Measurements from ENCODE around the gene KHSRP. TPM values are rescaled to one million over a fixed set of nuclear protein-coding genes. Genes with fewer than 3 reads are reported as not detected.

The KHSRP gene
- 100 to 1,000 TPM; 345 to 354 TPM for total RNA-seq

GRCh38 chr19:6424195-6424938 lies at the start of gene KHSRP:
Gene KHSRP (minus strand): TSS chr19:6424811. CDS start chr19:6424701, 110 bp downstream.
- Mint-ChIP-seq H3K4me3 (peak within 1 kb of the TSS; percentile 89), H3K27me3 (ENCODE audit: low read depth) (no peaks in the 10 kb centered on the region), H3K36me3 (ENCODE audit: low read depth) (peaks cover 33% of the 10 kb centered on the region), H3K4me1 (ENCODE audit: low read depth) (peaks cover 29% of the 10 kb centered on the region), H3K27ac (peak within 1 kb of the TSS; percentile 97), H3K9me3 (ENCODE audit: insufficient read depth) (no peaks in the 10 kb centered on the region)
- ATAC-seq (no peak), DNase-seq (peak; percentile 30)
- ChIA-PET POLR2A (interaction anchor here (0.6 to 1.8 kb wide), 6 partner anchors 31 to 377 kb away, joined by 3 to 11 read pairs (median 4); partner anchors contain the start of genes DENND1C and GTF2F1), CTCF (interaction anchor here (0.7 to 1.9 kb wide), 9 partner anchors 11 to 207 kb away, joined by 3 to 7 read pairs (median 4); partner anchors contain the start of genes ALKBH7, DENND1C and SLC25A23)

- POLR2A ChIA-PET: interaction anchor here (0.7 to 1.4 kb wide), 2 partner anchors 8 to 49 kb away, joined by 5 to 9 read pairs; partner anchors contain the start of genes DENND1C and KHSRP
- Mint-ChIP-seq H3K36me3 (ENCODE audit: low read depth) (peaks cover 44% of the 10 kb centered on the region), H3K4me3 (no peak overlapping the region), H3K4me1 (ENCODE audit: low read depth) (no peaks in the 10 kb centered on the region), H3K27me3 (ENCODE audit: low read depth) (no peaks in the 10 kb centered on the region), H3K27ac (no peak overlapping the region), H3K9me3 (ENCODE audit: insufficient read depth) (no peaks in the 10 kb centered on the region)
- CTCF ChIA-PET: no interaction called here
- ATAC-seq (no peak), DNase-seq (no peak)
Measured at GRCh38 chr19:6473647-6474046, 49.0 kb upstream of the KHSRP start.

GRCh38 chr19:6472713-6473112 lies 48.1 kb upstream of the KHSRP start:
- Mint-ChIP-seq H3K4me3 (no peak overlapping the region), H3K27me3 (ENCODE audit: low read depth) (no peaks in the 10 kb centered on the region), H3K4me1 (ENCODE audit: low read depth) (no peaks in the 10 kb centered on the region), H3K9me3 (ENCODE audit: insufficient read depth) (no peaks in the 10 kb centered on the region), H3K36me3 (ENCODE audit: low read depth) (peaks cover 45% of the 10 kb centered on the region), H3K27ac (no peak overlapping the region)
- POLR2A ChIA-PET: interaction anchor here (0.7 to 1.4 kb wide), 2 partner anchors 9 to 48 kb away, joined by 5 to 9 read pairs; partner anchors contain the start of genes DENND1C and KHSRP
- CTCF ChIA-PET: no interaction called here
- DNase-seq: no peak
- no peak for ATAC-seq

GRCh38 chr19:6471076-6471475 lies 46.5 kb upstream of the KHSRP start:
- Mint-ChIP-seq H3K27me3 (ENCODE audit: low read depth) (no peaks in the 10 kb centered on the region), H3K27ac (no peak overlapping the region), H3K4me3 (no peak overlapping the region), H3K36me3 (ENCODE audit: low read depth) (peaks cover 35% of the 10 kb centered on the region), H3K9me3 (ENCODE audit: insufficient read depth) (no peaks in the 10 kb centered on the region), H3K4me1 (ENCODE audit: low read depth) (no peaks in the 10 kb centered on the region)
- DNase-seq (no peak), ATAC-seq (no peak)
- ChIA-PET POLR2A (no interaction called here), CTCF (interaction anchor here (1.0 kb wide), 1 partner anchor 29 kb away, joined by 4 read pairs; no protein-coding TSS in a partner anchor)

GRCh38 chr19:6470173-6470572 lies 45.6 kb upstream of the KHSRP start:
- Mint-ChIP-seq H3K27me3 (ENCODE audit: low read depth) (no peaks in the 10 kb centered on the region), H3K36me3 (ENCODE audit: low read depth) (peaks cover 30% of the 10 kb centered on the region), H3K27ac (no peak overlapping the region), H3K9me3 (ENCODE audit: insufficient read depth) (no peaks in the 10 kb centered on the region), H3K4me1 (ENCODE audit: low read depth) (no peaks in the 10 kb centered on the region), H3K4me3 (no peak overlapping the region)
- POLR2A ChIA-PET: interaction anchor here (0.6 to 1.6 kb wide), 3 partner anchors 11 to 21 kb away, joined by 5 to 8 read pairs (median 6); partner anchors contain the start of gene DENND1C
- CTCF ChIA-PET: no interaction called here
- DNase-seq (no peak), ATAC-seq (no peak)

- DNase-seq (no peak), ATAC-seq (no peak)
- Mint-ChIP-seq H3K36me3 (ENCODE audit: low read depth) (peaks cover 21% of the 10 kb centered on the region), H3K27me3 (ENCODE audit: low read depth) (no peaks in the 10 kb centered on the region), H3K4me3 (no peak overlapping the region), H3K4me1 (ENCODE audit: low read depth) (peaks cover 8% of the 10 kb centered on the region), H3K27ac (no peak overlapping the region), H3K9me3 (ENCODE audit: insufficient read depth) (no peaks in the 10 kb centered on the region)
- ChIA-PET POLR2A (interaction anchor here (0.5 to 3.2 kb wide), 2 partner anchors 14 to 45 kb away, joined by 3 to 15 read pairs; partner anchors contain the start of gene DENND1C), CTCF (interaction anchor here (1.1 kb wide), 1 partner anchor 85 kb away, joined by 3 read pairs; no protein-coding TSS in a partner anchor)
Measured at GRCh38 chr19:6467384-6467783, 42.8 kb upstream of the KHSRP start.

- Mint-ChIP-seq H3K4me3 (no peak overlapping the region), H3K27me3 (ENCODE audit: low read depth) (no peaks in the 10 kb centered on the region), H3K9me3 (ENCODE audit: insufficient read depth) (no peaks in the 10 kb centered on the region), H3K4me1 (ENCODE audit: low read depth) (peaks cover 10% of the 10 kb centered on the region), H3K27ac (no peak overlapping the region), H3K36me3 (ENCODE audit: low read depth) (peaks cover 21% of the 10 kb centered on the region)
- DNase-seq (no peak), ATAC-seq (no peak)
- CTCF ChIA-PET: interaction anchor here (1.1 kb wide), 1 partner anchor 85 kb away, joined by 3 read pairs; no protein-coding TSS in a partner anchor
- POLR2A ChIA-PET: interaction anchor here (3.2 kb wide), 1 partner anchor 15 kb away, joined by 15 read pairs; the partner anchor contains the start of gene DENND1C
Measured at GRCh38 chr19:6466526-6467248, 42.1 kb upstream of the KHSRP start.

- CTCF ChIA-PET: interaction anchor here (1.3 kb wide), 1 partner anchor 15 kb away, joined by 4 read pairs; the partner anchor contains the start of gene DENND1C
Measured at GRCh38 chr19:6465663-6466062, 41.1 kb upstream of the KHSRP start.

GRCh38 chr19:6465006-6465405 lies 40.4 kb upstream of the KHSRP start:
- ChIA-PET CTCF (interaction anchor here (1.3 kb wide), 1 partner anchor 16 kb away, joined by 4 read pairs; the partner anchor contains the start of gene DENND1C), POLR2A (interaction anchor here (3.2 kb wide), 1 partner anchor 17 kb away, joined by 15 read pairs; the partner anchor contains the start of gene DENND1C)

More at GRCh38 chr19:6465663-6466062, 41.1 kb upstream of the KHSRP start:
- no peaks in the 10 kb centered on the region for H3K27me3 Mint-ChIP-seq (ENCODE audit: low read depth)
- peaks cover 14% of the 10 kb centered on the region for H3K36me3 Mint-ChIP-seq (ENCODE audit: low read depth)
- H3K27ac Mint-ChIP-seq: no peak overlapping the region
- DNase-seq (no peak), ATAC-seq (no peak)
- peaks cover 10% of the 10 kb centered on the region for H3K4me1 Mint-ChIP-seq (ENCODE audit: low read depth)
- POLR2A ChIA-PET: interaction anchor here (3.2 kb wide), 1 partner anchor 16 kb away, joined by 15 read pairs; the partner anchor contains the start of gene DENND1C
- H3K9me3 Mint-ChIP-seq (ENCODE audit: insufficient read depth): no peaks in the 10 kb centered on the region
- no peak overlapping the region for H3K4me3 Mint-ChIP-seq

GRCh38 chr19:6464070-6464873 lies 39.7 kb upstream of the KHSRP start, which contains the start of gene CRB3:
Gene CRB3 (plus strand): TSS chr19:6464271. CDS start chr19:6464702, 431 bp downstream.
- CTCF ChIA-PET: no interaction called here
- ATAC-seq: no peak

More at GRCh38 chr19:6465006-6465405, 40.4 kb upstream of the KHSRP start:
- Mint-ChIP-seq H3K4me1 (ENCODE audit: low read depth) (peaks cover 15% of the 10 kb centered on the region), H3K36me3 (ENCODE audit: low read depth) (peaks cover 11% of the 10 kb centered on the region), H3K27ac (no peak overlapping the region), H3K4me3 (no peak overlapping the region), H3K9me3 (ENCODE audit: insufficient read depth) (no peaks in the 10 kb centered on the region), H3K27me3 (ENCODE audit: low read depth) (no peaks in the 10 kb centered on the region)
- DNase-seq (no peak), ATAC-seq (no peak)

More at GRCh38 chr19:6464070-6464873, 39.7 kb upstream of the KHSRP start, which contains the start of gene CRB3:
- Mint-ChIP-seq H3K27ac (no peak within 1 kb of the TSS), H3K4me3 (no peak within 1 kb of the TSS), H3K27me3 (ENCODE audit: low read depth) (no peaks in the 10 kb centered on the region), H3K36me3 (ENCODE audit: low read depth) (peaks cover 7% of the 10 kb centered on the region), H3K9me3 (ENCODE audit: insufficient read depth) (no peaks in the 10 kb centered on the region), H3K4me1 (ENCODE audit: low read depth) (peaks cover 16% of the 10 kb centered on the region)
- POLR2A ChIA-PET: interaction anchor here (3.2 kb wide), 1 partner anchor 17 kb away, joined by 15 read pairs; the partner anchor contains the start of gene DENND1C
- no peak for DNase-seq

Data from activated CD8-positive, alpha-beta T cell treated with anti-CD3 and anti-CD28 coated beads, Interleukin-2, amount 10 ng/mL, durations not matched to agents 7 days and 5 days (primary cell).